HG03432 (cell line): ENCODE results near the gene TTC28.

Experiments
- ATAC-seq: cut with Tn5 transposase; IDR thresholded peaks from one replicate; pipeline ENCODE4 v1.9.1; 2021; ENCODE audit warnings: mild to moderate bottlenecking, moderate library complexity; ENCODE audit not compliant: unreplicated experiment

The TTC28 gene

GRCh38 chr22:27961680-27962079 lies 718.0 kb downstream of the TTC28 start:
- ATAC-seq = no peak

- no peak for ATAC-seq
Observed at GRCh38 chr22:27961182-27961581, 718.5 kb downstream of the TTC28 start.

GRCh38 chr22:27959335-27960090 lies 720.1 kb downstream of the TTC28 start:
- no peak for ATAC-seq

GRCh38 chr22:27952779-27953178 lies 726.9 kb downstream of the TTC28 start:
- ATAC-seq = no peak

GRCh38 chr22:27952091-27952490 lies 727.5 kb downstream of the TTC28 start:
- no peak for ATAC-seq

GRCh38 chr22:27949421-27949820 lies 730.2 kb downstream of the TTC28 start:
- no peak for ATAC-seq

GRCh38 chr22:27948569-27948968 lies 731.1 kb downstream of the TTC28 start:
- ATAC-seq = no peak

GRCh38 chr22:27947448-27947847 lies 732.2 kb downstream of the TTC28 start:
- ATAC-seq = no peak

GRCh38 chr22:27941143-27941542 lies 738.5 kb downstream of the TTC28 start:
- no peak for ATAC-seq

GRCh38 chr22:27937453-27937852 lies 742.2 kb downstream of the TTC28 start:
- ATAC-seq = no peak

- no peak for ATAC-seq
Observed at GRCh38 chr22:27935897-27936296, 743.7 kb downstream of the TTC28 start.

GRCh38 chr22:27934069-27934468 lies 745.6 kb downstream of the TTC28 start:
- ATAC-seq = no peak

GRCh38 chr22:27933186-27933983 lies 746.3 kb downstream of the TTC28 start:
- ATAC-seq = no peak

GRCh38 chr22:27930331-27931060 lies 749.1 kb downstream of the TTC28 start:
- ATAC-seq = no peak
